ENCODE results near the gene LIM2. TPM values are rescaled to one million over a fixed set of nuclear protein-coding genes. Genes with fewer than 3 reads are reported as not detected.

LIM2 gene
- total RNA-seq, 1 donor from 2014 or later = not detected

DNA sequence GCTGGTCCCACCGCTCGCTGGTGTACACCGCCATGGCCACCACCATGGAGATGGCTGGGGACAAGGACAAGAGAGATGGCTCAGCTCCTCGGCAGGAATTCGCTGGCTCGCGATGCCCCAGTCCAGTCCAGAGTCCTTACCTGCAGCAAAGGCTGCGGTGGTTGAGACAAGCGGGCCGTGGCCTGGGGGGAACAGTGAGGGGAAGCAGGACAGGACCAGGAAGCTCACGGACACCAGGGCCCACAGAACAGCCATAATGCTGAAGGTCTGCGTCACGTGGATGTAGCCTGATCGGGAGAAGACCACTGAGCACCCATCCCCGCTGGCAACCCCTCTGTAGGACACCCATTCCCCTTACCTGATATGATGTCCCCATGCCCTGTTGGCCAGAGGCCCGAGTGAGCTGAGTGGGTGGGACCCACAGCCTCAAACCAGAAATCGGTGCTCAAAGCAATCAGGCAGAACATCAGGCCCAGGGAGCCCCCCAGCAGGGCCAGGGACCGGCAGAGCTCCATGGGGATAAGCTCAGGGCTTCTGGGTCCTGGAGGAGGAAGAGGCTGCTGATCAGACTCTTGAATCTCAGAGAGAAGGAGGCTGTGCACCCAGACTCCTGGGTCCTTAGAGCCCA lies 15.6 kb downstream of the LIM2 start:
- no peak for DNase-seq (ENCODE audit: low spot score, unreplicated experiment)

DNA sequence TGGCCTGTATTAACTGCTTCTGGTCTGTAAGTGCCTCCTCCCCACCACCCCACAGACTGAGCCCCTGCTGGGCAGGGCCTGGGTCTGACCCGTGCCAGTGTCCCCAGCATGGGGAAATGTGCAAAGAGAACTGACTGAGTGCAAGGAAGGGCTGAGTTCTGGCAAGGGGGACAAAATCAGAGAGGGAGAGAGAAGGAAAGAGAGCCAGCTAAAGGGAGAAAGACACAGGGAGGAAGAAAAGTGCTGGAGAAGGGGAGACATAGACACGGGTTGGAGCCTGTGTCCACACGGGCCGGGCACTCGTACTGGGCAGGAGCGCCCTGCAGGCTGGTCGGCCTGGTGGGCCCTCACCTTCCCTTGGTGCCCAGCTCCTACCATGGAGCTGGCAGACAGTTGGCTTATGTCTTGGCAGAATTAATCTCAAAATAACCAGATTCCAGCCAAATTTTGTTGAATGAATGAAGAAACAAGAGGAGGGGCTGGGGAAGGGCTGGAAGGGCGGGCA lies 16.5 kb downstream of the LIM2 start:
- Mint-ChIP-seq H3K4me1 (ENCODE audit: low read depth) (peaks cover 5% of the 10 kb centered on the region), H3K27me3 (peaks cover 20% of the 10 kb centered on the region), H3K9me3 (ENCODE audit: low read depth) (no peaks in the 10 kb centered on the region), H3K36me3 (ENCODE audit: insufficient read depth) (no peaks in the 10 kb centered on the region), H3K27ac (no peak overlapping the region), H3K4me3 (ENCODE audit: low read depth) (no peak overlapping the region)
- TF ChIP-seq, protein P1, sequence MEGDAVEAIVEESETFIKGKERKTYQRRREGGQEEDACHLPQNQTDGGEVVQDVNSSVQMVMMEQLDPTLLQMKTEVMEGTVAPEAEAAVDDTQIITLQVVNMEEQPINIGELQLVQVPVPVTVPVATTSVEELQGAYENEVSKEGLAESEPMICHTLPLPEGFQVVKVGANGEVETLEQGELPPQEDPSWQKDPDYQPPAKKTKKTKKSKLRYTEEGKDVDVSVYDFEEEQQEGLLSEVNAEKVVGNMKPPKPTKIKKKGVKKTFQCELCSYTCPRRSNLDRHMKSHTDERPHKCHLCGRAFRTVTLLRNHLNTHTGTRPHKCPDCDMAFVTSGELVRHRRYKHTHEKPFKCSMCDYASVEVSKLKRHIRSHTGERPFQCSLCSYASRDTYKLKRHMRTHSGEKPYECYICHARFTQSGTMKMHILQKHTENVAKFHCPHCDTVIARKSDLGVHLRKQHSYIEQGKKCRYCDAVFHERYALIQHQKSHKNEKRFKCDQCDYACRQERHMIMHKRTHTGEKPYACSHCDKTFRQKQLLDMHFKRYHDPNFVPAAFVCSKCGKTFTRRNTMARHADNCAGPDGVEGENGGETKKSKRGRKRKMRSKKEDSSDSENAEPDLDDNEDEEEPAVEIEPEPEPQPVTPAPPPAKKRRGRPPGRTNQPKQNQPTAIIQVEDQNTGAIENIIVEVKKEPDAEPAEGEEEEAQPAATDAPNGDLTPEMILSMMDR (IDR thresholded peaks at IDR 0.05; ENCODE audit: unreplicated experiment) = no peak
- no peak for DNase-seq (ENCODE audit: low spot score, unreplicated experiment)

More for the DNA sequence above, 15.6 kb downstream of the LIM2 start:
- H3K36me3 Mint-ChIP-seq (ENCODE audit: insufficient read depth) = no peaks in the 10 kb centered on the region
- no peaks in the 10 kb centered on the region for H3K9me3 Mint-ChIP-seq (ENCODE audit: low read depth)
- H3K4me3 Mint-ChIP-seq (ENCODE audit: low read depth) = no peak overlapping the region
- peaks cover 3% of the 10 kb centered on the region for H3K4me1 Mint-ChIP-seq (ENCODE audit: low read depth)
- H3K27ac Mint-ChIP-seq = no peak overlapping the region
- peaks cover 20% of the 10 kb centered on the region for H3K27me3 Mint-ChIP-seq
- TF ChIP-seq, protein P1 (IDR thresholded peaks at IDR 0.05; ENCODE audit: unreplicated experiment) = no peak

DNA sequence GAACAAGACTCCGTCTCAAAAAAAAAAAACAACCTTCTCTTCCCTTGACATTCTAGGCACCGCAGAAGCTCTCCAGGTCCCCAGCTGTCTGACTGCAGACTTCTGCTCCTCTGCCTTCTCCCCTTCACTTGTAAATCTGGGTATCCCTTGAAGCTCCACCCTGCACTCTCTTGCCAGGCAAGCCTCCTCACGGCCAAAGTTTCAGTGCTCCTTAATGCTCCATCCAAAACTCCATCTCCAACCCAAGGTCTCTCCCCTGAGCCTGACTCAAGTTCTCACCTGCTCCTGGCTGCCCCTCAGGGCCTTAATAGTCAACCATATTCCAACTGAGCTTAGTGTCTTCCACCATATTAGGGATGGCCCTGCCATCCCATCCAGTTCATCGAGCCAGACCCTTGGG lies 17.5 kb downstream of the LIM2 start:
- H3K9me3 Mint-ChIP-seq (ENCODE audit: low read depth) = no peaks in the 10 kb centered on the region
- H3K4me1 Mint-ChIP-seq (ENCODE audit: low read depth) = peaks cover 12% of the 10 kb centered on the region
- TF ChIP-seq, protein P1 (IDR thresholded peaks at IDR 0.05; ENCODE audit: unreplicated experiment) = no peak
- no peaks in the 10 kb centered on the region for H3K36me3 Mint-ChIP-seq (ENCODE audit: insufficient read depth)
- H3K27me3 Mint-ChIP-seq = peaks cover 20% of the 10 kb centered on the region
- H3K4me3 Mint-ChIP-seq (ENCODE audit: low read depth) = peak overlapping the region; percentile 45
- no peak for DNase-seq (ENCODE audit: low spot score, unreplicated experiment)
- H3K27ac Mint-ChIP-seq = peak overlapping the region; percentile 57

DNA sequence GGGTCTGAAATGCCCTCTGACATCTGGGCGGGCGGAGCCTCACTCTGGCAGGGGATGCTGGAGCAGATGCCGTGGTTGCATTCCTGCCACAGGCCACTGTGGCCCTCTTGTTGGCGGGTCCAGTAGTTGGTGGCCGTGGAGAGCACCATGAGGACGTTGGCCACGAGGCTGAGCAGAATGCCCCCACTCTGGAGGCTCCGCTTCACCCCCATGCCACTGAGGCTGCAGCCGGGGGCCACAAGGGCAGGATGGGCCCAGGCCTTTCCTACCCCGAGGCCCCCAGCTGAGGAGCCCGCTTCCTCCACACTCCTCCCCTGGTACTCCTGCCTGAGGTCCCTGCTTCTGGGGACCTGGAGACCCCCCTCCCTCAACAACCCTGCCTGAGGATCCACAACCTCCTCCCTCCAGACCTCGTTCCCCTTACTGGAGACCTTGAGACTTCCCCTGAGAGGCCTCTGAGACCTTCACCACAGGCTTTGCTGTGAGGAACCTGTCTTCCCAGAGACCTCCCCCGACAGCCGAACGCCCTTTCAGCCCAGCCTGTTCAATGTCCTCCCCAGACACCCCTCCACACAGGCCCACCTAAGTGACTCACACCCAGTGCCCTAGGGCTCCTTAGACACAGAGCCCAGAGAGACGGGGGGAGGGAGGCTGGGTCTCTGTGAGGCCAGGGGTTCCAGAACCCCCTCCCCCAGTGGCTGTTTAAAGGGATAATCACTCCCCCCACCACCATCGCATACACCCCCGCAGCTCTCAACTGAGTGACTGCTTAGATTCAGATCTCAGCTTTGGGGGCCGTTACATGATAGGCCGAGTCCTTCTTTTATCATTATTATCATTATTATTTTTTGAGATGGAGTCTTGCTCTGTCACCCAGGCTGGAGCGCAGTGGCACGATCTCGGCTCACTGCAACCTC lies 19.1 kb downstream of the LIM2 start, which contains the start of gene CLDND2:
CLDND2 (minus strand) TSS at position 638 of the 917 bp plus-strand sequence; CDS start at position 212, 426 bp downstream.
- Mint-ChIP-seq H3K36me3 (ENCODE audit: insufficient read depth) (no peaks in the 10 kb centered on the region), H3K27me3 (peaks cover 20% of the 10 kb centered on the region), H3K4me3 (ENCODE audit: low read depth) (peak within 1 kb of the TSS; percentile 96), H3K9me3 (ENCODE audit: low read depth) (no peaks in the 10 kb centered on the region), H3K27ac (peak within 1 kb of the TSS; percentile 100), H3K4me1 (ENCODE audit: low read depth) (peaks cover 23% of the 10 kb centered on the region)
- no peak for DNase-seq (ENCODE audit: low spot score, unreplicated experiment)
- TF ChIP-seq, protein P1 (IDR thresholded peaks at IDR 0.05; ENCODE audit: unreplicated experiment) = no peak

Data from progenitor cell of endocrine pancreas (in vitro differentiated cells).